HCT116 (cell line): ENCODE data around the gene USP28.

ENCODE experiments used
- POLR2A ChIP-seq: IDR thresholded peaks from 2 replicates; pipeline ENCODE4 v1.7.0; 2011; ENCODE audit warnings: borderline replicate concordance; ENCODE audit not compliant: insufficient read depth, insufficient read length; ENCODE audit errors: extremely low read depth
- TF ChIP-seq, protein P1 (sequence below), 3 experiments: fragments of 200-600 bp in 1 of 3; sonication (generic) in 1 of 3; IDR thresholded peaks in 2 of 3; conservative IDR thresholded peaks in 1 of 3; 2 replicates each; pipeline ENCODE4 v1.5.1; 2012 to 2017; ENCODE audit warnings: low read depth in 2 of 3, low read length in 2 of 3, antibody characterized with exemption in 1 of 3, borderline replicate concordance in 1 of 3, control low read depth in 1 of 3, mild to moderate bottlenecking in 1 of 3, mixed read lengths in 1 of 3, mixed run types in 1 of 3, moderate library complexity in 1 of 3; ENCODE audit not compliant: insufficient read depth in 1 of 3

DNA sequence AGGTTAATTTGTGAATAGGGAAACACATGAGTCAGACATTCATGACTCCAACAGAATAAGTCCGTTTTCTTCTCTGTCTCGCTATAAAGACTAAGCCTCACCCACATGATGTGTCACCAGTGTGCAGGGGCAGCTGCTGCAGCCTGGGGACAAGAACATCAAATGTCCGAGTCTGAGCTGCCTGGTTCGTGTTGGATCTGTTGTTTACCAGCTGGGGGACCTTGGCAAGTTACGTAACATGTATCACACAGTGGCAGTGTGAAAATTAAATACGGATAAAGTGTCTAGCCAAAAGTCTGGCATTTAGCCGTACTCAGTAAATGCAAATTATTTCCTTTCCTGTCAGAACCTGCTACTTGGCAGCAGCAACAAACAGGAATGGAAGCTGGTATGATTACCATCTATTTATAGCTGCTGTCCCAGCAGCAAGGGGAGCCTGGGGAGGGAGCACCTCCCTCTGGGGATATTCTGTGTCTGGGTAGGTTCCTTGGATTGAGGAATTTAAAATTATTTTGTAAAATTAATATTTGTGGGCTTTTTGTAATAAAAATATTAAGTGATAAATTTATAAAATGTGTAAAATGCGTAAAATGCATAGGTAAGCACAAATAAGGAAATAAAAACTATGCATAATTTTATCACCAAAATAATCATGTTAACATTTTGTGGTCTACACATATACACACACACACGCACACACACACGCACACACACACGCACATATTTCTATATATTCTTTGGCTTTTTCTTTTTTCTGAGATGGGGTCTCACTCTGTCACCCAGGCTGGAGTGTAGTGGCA, 97.1 kb downstream of the USP28 start:
- TF ChIP-seq POLR2A = no peak
- TF ChIP-seq, protein P1, sequence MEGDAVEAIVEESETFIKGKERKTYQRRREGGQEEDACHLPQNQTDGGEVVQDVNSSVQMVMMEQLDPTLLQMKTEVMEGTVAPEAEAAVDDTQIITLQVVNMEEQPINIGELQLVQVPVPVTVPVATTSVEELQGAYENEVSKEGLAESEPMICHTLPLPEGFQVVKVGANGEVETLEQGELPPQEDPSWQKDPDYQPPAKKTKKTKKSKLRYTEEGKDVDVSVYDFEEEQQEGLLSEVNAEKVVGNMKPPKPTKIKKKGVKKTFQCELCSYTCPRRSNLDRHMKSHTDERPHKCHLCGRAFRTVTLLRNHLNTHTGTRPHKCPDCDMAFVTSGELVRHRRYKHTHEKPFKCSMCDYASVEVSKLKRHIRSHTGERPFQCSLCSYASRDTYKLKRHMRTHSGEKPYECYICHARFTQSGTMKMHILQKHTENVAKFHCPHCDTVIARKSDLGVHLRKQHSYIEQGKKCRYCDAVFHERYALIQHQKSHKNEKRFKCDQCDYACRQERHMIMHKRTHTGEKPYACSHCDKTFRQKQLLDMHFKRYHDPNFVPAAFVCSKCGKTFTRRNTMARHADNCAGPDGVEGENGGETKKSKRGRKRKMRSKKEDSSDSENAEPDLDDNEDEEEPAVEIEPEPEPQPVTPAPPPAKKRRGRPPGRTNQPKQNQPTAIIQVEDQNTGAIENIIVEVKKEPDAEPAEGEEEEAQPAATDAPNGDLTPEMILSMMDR (IDR thresholded peaks at IDR 0.05 in 2 of 3, conservative IDR thresholded peaks at IDR 0.05 in 1 of 3; ENCODE audit: borderline replicate concordance in 1 of 3, insufficient read depth in 1 of 3, low read depth in 2 of 3, low read length in 2 of 3) = no peak
